Spleen (tissue), 11 donors: ENCODE data around the gene CENPM. TPM values are rescaled to one million over a fixed set of nuclear protein-coding genes. Genes with fewer than 3 reads are reported as not detected.

Experiments used
- DNase-seq: peaks from one replicate; pipeline ENCODE4 v3.0.0-alpha.2; 2020
- H3K27ac ChIP-seq, 8 donors: fragments of 200-600 bp; sonication (generic) in 7 of 8; 1 replicate in 4 of 8; 2 replicates in 4 of 8; pipeline versions ENCODE4 v1.5.0 to v1.8.0; 2016 to 2021; ENCODE audit warnings: inconsistent platforms in 4 of 8, mild to moderate bottlenecking in 4 of 8, moderate library complexity in 1 of 8
- H3K27me3 ChIP-seq, 7 donors: fragments of 200-600 bp; sonication (generic) in 6 of 7; replicated peaks in 1 of 7; 1 replicate in 4 of 7; 2 replicates in 3 of 7; pipeline versions ENCODE4 v1.5.0 to v1.8.0; 2016 to 2021; ENCODE audit warnings: inconsistent platforms in 3 of 7, mild to moderate bottlenecking in 1 of 7
- H3K36me3 ChIP-seq, 6 donors: fragments of 200-600 bp; sonication (generic) in 5 of 6; 1 replicate in 4 of 6; 2 replicates in 2 of 6; pipeline versions ENCODE4 v1.5.0 to v1.8.0; 2016 to 2021; ENCODE audit warnings: inconsistent platforms in 2 of 6
- H3K4me1 ChIP-seq, 6 donors: fragments of 200-600 bp; sonication (generic) in 5 of 6; 1 replicate in 3 of 6; 2 replicates in 3 of 6; pipeline versions ENCODE4 v1.5.0 to v1.8.0; 2016 to 2021; ENCODE audit warnings: inconsistent platforms in 3 of 6
- H3K4me3 ChIP-seq, 8 donors: fragments of 200-600 bp; sonication (generic) in 7 of 8; 1 replicate in 4 of 8; 2 replicates in 4 of 8; pipeline versions ENCODE4 v1.5.0 to v1.8.0; 2016 to 2021; ENCODE audit warnings: inconsistent platforms in 4 of 8, mild to moderate bottlenecking in 4 of 8, moderate library complexity in 2 of 8
- H3K9me3 ChIP-seq, 8 donors: fragments of 200-600 bp; sonication (generic) in 7 of 8; 1 replicate in 4 of 8; 2 replicates in 4 of 8; pipeline versions ENCODE4 v1.5.0 to v1.8.0; 2016 to 2021; ENCODE audit warnings: inconsistent platforms in 4 of 8
- POLR2A ChIP-seq, 3 donors: fragments of 450-650 bp; IDR thresholded peaks; one replicate each; pipeline ENCODE4 v1.5.1; 2017; ENCODE audit warnings: antibody characterized with exemption in 3 of 3, mild to moderate bottlenecking in 1 of 3
- POLR2AphosphoS5 ChIP-seq, 3 donors: sonication (generic); formaldehyde crosslinking; IDR thresholded peaks; one replicate each; pipeline ENCODE4 v1.5.1; 2017; ENCODE audit warnings: antibody characterized with exemption in 3 of 3
- WGBS, 5 donors: extraction: QIAGEN DNeasy Blood & Tissue Kit in 3 of 5; methylation state at CpG; one replicate each; pipeline versions ENCODE4 v1.1.5 to v1.1.7; 2013 to 2018; 5-methylcytosine and 5-hydroxymethylcytosine counted together
- intact Hi-C: fragments of 100-400 bp; cut with DNase I; formaldehyde crosslinking; loops from one replicate; pipeline ENCODE4 v1.15.0; 2023; ENCODE audit warnings: low total_unique reads
- polyA plus RNA-seq, 3 donors: library from polyadenylated mRNA; stranded (reverse); fragments of 200-250 nt; gene quantifications; one replicate each; pipeline ENCODE4 v1.2.1, GENCODE V29; 2013
- total RNA-seq, 7 donors: library from RNA; depleted of rRNA in 3 of 7; stranded (reverse); fragments of >200 nt in 3 of 7; fragmentation: NEBNext Ultra II Directional in 4 of 7; extraction: Animal tissue kit (Norgen Biotek cat#: 25700) in 4 of 7; gene quantifications; one replicate each; pipeline versions ENCODE4 v1.1.0 to v1.2.1, GENCODE V29; 2016 to 2021
- TF ChIP-seq, protein P1 (sequence below), 11 experiments: fragments of 200-600 bp in 7 of 11; fragments of 450-650 bp in 4 of 11; sonication (generic) in 4 of 11; IDR thresholded peaks in 8 of 11; conservative IDR thresholded peaks in 3 of 11; 1 replicate in 7 of 11; 2 replicates in 4 of 11; pipeline versions ENCODE4 v1.4.0 to v1.8.0; 2016 to 2021; ENCODE audit warnings: antibody characterized with exemption in 11 of 11, inconsistent platforms in 4 of 11, mild to moderate bottlenecking in 1 of 11
- donor health status: healthy with polysubstance abuse.
- donor health status: DM: no; HTN: no; CAD: no; lungs with moderate emphysema.
- donor health status: DM: no; HTN: no; CAD: no.
- donor health status: Bipolar disorder and iron deficiency.
- donor health status: healthy.
- donor health status: DM: no; HTN: no; CAD: no.
- donor health status: DM: yes; HTN: yes; CAD: no.

The CENPM gene
- total and polyA plus RNA-seq, 10 donors: 3.3 to 63.1 (median 15.4) TPM

DNA sequence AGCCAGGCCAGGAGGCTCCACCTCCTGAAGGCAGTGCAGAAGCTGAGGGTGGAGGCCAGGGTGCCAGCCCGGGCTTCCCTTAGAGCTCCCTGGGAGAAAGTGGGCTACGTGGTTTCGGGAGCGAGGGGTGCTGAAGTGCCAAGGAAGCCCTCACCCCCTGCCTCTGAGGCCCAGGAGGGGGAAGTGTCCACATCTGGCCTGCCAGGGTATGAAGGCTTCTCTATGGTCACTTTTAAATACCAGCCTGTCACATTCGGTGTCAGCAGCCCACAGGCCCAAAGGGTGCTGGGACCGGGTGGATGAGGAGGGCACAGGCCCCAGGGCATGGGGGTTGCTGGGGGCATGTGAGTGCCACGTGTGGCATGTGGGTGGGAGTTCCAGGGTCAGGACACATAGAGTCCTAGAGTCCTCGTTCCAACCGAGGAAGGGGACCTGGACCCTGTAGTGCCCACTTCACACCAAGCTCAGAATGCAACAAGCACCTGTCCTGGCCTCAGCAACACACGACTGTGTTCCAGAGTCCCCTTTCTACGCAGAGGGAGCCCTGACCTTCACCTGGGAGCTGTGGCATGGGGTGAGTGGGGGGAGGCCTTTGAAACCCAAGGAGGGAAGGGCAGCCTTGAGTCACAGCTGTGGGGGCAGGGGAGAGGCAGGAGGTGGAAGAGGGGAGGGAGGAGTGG, 33.8 kb downstream of the CENPM start:
- intact Hi-C loops: no loop called here
- peak overlapping the region in 1 of 8 donors; percentile 74 for H3K4me3 ChIP-seq
- DNase-seq: no peak
- WGBS, 5 donors: 62 to 72% (median 70%) methylated on average over 10 to 11 of the region's 11 CpGs
- TF ChIP-seq POLR2AphosphoS5 (IDR thresholded peaks at IDR 0.05): no peak
- TF ChIP-seq, protein P1, sequence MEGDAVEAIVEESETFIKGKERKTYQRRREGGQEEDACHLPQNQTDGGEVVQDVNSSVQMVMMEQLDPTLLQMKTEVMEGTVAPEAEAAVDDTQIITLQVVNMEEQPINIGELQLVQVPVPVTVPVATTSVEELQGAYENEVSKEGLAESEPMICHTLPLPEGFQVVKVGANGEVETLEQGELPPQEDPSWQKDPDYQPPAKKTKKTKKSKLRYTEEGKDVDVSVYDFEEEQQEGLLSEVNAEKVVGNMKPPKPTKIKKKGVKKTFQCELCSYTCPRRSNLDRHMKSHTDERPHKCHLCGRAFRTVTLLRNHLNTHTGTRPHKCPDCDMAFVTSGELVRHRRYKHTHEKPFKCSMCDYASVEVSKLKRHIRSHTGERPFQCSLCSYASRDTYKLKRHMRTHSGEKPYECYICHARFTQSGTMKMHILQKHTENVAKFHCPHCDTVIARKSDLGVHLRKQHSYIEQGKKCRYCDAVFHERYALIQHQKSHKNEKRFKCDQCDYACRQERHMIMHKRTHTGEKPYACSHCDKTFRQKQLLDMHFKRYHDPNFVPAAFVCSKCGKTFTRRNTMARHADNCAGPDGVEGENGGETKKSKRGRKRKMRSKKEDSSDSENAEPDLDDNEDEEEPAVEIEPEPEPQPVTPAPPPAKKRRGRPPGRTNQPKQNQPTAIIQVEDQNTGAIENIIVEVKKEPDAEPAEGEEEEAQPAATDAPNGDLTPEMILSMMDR (IDR thresholded peaks at IDR 0.05 in 8 of 11, conservative IDR thresholded peaks at IDR 0.05 in 3 of 11): no peak
- TF ChIP-seq POLR2A (IDR thresholded peaks at IDR 0.05): no peak
- H3K4me1 ChIP-seq: peaks cover 34 to 95% (median 66%) of the 10 kb centered on the region in 6 donors
- H3K36me3 ChIP-seq: no peaks in the 10 kb centered on the region
- peaks cover 4 to 94% (median 73%) of the 10 kb centered on the region in 7 donors for H3K27me3 ChIP-seq
- no peak overlapping the region for H3K27ac ChIP-seq
- H3K9me3 ChIP-seq: no peaks in the 10 kb centered on the region

DNA sequence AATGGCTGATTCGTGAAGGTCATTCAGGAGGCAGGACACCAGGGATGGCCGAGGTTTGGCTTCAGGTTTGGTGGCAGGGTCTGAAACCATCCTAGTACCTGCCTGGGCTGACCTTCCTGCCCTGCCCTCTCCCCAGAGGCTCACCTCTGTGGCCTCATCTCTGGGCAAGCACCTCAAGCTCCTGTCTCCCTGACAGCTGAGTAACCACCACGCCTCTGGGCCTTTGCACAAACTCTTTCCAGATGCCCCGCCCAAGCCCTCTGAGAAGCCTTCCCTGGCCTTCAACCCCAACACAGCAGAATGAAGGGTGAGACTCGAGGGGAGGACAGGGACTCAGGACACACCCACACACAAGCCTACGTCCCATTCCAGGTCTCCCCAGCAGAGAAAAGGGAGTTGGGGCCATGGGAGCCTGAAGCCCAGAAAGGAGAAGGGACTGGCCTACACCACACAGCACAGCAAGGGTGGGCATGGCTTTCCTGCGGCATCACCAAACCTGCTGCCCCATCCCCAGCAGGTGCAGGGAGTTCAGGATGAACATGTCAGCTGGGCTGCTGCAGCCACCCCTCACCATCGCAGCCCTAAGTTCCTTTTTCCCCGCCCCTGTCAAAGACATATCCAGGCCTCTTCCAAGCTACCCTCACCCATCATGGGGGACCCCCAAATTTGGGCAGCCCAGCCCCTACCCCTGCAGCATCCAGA, 34.5 kb downstream of the CENPM start:
- peak overlapping the region in 1 of 8 donors; percentile 74 for H3K4me3 ChIP-seq
- whole genome bisulfite sequencing, 5 donors: 60 to 83% (median 79%) methylated on average over 7 to 9 of the region's 9 CpGs
- intact Hi-C loops: no loop called here
- no peaks in the 10 kb centered on the region for H3K9me3 ChIP-seq
- H3K27me3 ChIP-seq: peaks cover 4 to 88% (median 73%) of the 10 kb centered on the region in 7 donors
- H3K4me1 ChIP-seq: peaks cover 29 to 95% (median 62%) of the 10 kb centered on the region in 6 donors
- no peak for DNase-seq
- TF ChIP-seq POLR2AphosphoS5 (IDR thresholded peaks at IDR 0.05): no peak
- no peak for TF ChIP-seq POLR2A (IDR thresholded peaks at IDR 0.05)
- TF ChIP-seq, protein P1 (IDR thresholded peaks at IDR 0.05 in 8 of 11, conservative IDR thresholded peaks at IDR 0.05 in 3 of 11): no peak
- H3K27ac ChIP-seq: no peak overlapping the region
- peaks cover 0 to 6% (median 0%) of the 10 kb centered on the region in 6 donors for H3K36me3 ChIP-seq

DNA sequence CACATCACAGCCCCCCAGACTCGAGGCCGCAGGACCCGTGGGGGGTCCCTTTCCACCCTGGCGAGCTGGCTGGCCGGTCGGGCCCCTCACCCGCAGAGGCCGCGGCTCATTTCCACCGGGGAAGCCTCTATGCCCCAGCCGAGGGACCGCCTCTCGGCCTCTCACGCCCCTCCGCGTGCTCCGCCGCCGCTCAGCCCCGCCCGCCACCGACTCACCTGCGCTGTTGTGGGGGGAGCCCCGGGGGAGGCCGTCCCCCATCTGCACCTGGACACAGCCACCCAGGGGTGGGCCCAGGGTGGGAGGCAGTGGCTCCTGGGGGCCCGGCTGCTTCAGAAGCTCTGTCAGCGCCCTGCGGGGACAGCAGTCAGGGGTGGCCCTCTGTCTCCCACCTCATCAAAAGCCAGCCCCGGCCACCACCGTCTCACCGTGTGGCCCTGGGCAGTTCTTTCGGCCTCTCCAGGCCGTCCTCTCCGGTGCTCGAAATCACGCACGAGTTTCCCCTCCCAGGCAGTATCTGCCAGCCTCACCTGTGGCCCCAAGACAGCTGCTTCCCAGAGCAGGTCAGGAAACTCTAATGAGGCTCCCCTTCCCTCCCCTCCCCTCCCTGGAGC, 35.8 kb downstream of the CENPM start:
- intact Hi-C loops: no loop called here
- no peak for DNase-seq
- Histone ChIP-seq H3K4me1 (peaks cover 29 to 86% (median 58%) of the 10 kb centered on the region in 6 donors), H3K4me3 (peak overlapping the region in 7 of 8 donors; percentile 23 to 68 (median 37)), H3K27ac (peak overlapping the region in 1 of 8 donors; percentile 74), H3K27me3 (peaks cover 4 to 74% (median 66%) of the 10 kb centered on the region in 7 donors), H3K9me3 (no peaks in the 10 kb centered on the region), H3K36me3 (peaks cover 0 to 20% (median 9%) of the 10 kb centered on the region in 6 donors)
- TF ChIP-seq POLR2A (IDR thresholded peaks at IDR 0.05): no peak
- TF ChIP-seq, protein P1 (IDR thresholded peaks at IDR 0.05 in 8 of 11, conservative IDR thresholded peaks at IDR 0.05 in 3 of 11): no peak
- no peak for TF ChIP-seq POLR2AphosphoS5 (IDR thresholded peaks at IDR 0.05)
- WGBS, 5 donors: 8 to 38% (median 12%) methylated on average over 11 to 37 of the region's 37 CpGs
